Tibial nerve (tissue), 3 donors: ENCODE measurements around the gene LTB4R2.

Experiments
- POLR2A ChIP-seq, 2 donors: fragments of 450-650 bp; IDR thresholded peaks; one replicate each; pipeline ENCODE4 v1.6.1; 2017; ENCODE audit warnings: antibody characterized with exemption in 2 of 2, mild to moderate bottlenecking in 2 of 2, moderate library complexity in 2 of 2
- TF ChIP-seq, protein P1 (sequence below), 5 experiments: fragments of 200-600 bp in 3 of 5; fragments of 450-650 bp in 2 of 5; sonication (generic) in 3 of 5; IDR thresholded peaks; one replicate each; pipeline ENCODE4 v1.5.1; 2016 to 2019; ENCODE audit warnings: antibody characterized with exemption in 5 of 5, mild to moderate bottlenecking in 3 of 5, moderate library complexity in 2 of 5

- no peak for TF ChIP-seq POLR2A (IDR thresholded peaks at IDR 0.05)
- TF ChIP-seq, protein P1, sequence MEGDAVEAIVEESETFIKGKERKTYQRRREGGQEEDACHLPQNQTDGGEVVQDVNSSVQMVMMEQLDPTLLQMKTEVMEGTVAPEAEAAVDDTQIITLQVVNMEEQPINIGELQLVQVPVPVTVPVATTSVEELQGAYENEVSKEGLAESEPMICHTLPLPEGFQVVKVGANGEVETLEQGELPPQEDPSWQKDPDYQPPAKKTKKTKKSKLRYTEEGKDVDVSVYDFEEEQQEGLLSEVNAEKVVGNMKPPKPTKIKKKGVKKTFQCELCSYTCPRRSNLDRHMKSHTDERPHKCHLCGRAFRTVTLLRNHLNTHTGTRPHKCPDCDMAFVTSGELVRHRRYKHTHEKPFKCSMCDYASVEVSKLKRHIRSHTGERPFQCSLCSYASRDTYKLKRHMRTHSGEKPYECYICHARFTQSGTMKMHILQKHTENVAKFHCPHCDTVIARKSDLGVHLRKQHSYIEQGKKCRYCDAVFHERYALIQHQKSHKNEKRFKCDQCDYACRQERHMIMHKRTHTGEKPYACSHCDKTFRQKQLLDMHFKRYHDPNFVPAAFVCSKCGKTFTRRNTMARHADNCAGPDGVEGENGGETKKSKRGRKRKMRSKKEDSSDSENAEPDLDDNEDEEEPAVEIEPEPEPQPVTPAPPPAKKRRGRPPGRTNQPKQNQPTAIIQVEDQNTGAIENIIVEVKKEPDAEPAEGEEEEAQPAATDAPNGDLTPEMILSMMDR (IDR thresholded peaks at IDR 0.05) = no peak
Measured at GRCh38 chr14:24343795-24344660, 34.1 kb downstream of the LTB4R2 start.
